Transverse colon (tissue), 4 donors: ENCODE measurements around the gene NFIC.

Source experiments
- EP300 ChIP-seq: sonication (generic); formaldehyde crosslinking; IDR thresholded peaks from one replicate; pipeline ENCODE4 v1.6.1; 2017; ENCODE audit warnings: antibody characterized with exemption, low read depth
- POLR2A ChIP-seq: fragments of 450-650 bp; IDR thresholded peaks from one replicate; pipeline ENCODE4 v1.6.1; 2016; ENCODE audit warnings: antibody characterized with exemption, mild to moderate bottlenecking, moderate library complexity
- POLR2AphosphoS5 ChIP-seq, 3 donors: sonication (generic); formaldehyde crosslinking; IDR thresholded peaks; one replicate each; pipeline ENCODE4 v1.6.1; 2016; ENCODE audit warnings: antibody characterized with exemption in 3 of 3
- TF ChIP-seq, protein P1 (sequence below), 5 experiments: fragments of 200-600 bp in 3 of 5; fragments of 450-650 bp in 2 of 5; sonication (generic) in 3 of 5; IDR thresholded peaks; 1 replicate in 2 of 5; 2 replicates in 3 of 5; pipeline ENCODE4 v1.5.1; 2016 to 2017; ENCODE audit warnings: antibody characterized with exemption in 5 of 5, inconsistent platforms in 3 of 5, mild to moderate bottlenecking in 2 of 5, moderate library complexity in 1 of 5

DNA sequence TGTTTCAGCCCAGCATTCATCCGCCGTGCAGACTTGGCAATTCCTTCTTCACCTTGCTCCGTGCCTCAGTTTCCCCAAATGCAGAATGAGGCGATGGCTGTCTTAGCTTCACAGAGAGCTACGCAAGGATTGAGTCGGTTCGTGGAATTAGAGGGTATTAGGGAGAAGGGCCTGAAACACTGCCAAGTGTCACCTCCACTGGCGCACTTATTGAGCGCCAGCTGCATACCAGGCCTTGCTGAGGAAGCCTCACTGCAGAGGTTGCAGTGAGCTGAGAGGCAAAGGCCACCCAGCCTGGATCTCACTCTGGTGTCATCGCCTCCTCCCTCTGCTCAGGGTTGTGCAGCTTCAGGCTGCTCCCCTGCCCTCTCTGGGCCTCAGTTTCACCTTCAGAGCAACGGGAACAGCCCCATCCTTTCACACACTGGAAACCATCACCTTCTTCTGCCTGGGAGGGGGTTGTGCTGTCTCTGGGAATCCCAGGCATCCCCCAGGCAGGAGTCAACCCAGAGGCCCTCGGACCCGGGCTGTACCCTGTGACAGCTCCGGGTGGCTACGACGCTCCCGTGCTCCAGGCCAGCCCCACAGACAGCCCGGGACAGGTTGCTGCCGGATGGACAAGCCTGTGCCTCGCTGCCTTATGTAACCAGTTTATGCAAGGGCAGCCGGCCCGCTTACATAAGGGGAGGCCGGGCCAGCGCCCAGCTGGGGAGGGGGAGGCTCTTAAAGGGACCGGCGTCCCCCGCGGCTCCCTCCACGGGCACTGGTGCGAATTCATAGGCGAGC, 31.9 kb downstream of the NFIC start:
- TF ChIP-seq POLR2AphosphoS5 (IDR thresholded peaks at IDR 0.05) (peak; percentile 64 to 79 (median 71)), POLR2A (peak; percentile 23), EP300 (no peak)
- TF ChIP-seq, protein P1, sequence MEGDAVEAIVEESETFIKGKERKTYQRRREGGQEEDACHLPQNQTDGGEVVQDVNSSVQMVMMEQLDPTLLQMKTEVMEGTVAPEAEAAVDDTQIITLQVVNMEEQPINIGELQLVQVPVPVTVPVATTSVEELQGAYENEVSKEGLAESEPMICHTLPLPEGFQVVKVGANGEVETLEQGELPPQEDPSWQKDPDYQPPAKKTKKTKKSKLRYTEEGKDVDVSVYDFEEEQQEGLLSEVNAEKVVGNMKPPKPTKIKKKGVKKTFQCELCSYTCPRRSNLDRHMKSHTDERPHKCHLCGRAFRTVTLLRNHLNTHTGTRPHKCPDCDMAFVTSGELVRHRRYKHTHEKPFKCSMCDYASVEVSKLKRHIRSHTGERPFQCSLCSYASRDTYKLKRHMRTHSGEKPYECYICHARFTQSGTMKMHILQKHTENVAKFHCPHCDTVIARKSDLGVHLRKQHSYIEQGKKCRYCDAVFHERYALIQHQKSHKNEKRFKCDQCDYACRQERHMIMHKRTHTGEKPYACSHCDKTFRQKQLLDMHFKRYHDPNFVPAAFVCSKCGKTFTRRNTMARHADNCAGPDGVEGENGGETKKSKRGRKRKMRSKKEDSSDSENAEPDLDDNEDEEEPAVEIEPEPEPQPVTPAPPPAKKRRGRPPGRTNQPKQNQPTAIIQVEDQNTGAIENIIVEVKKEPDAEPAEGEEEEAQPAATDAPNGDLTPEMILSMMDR (IDR thresholded peaks at IDR 0.05) = no peak
